Smooth muscle cell (in vitro differentiated cells): ENCODE data around the gene CD44. TPM values are rescaled to one million over a fixed set of nuclear protein-coding genes. Genes with fewer than 3 reads are reported as not detected.

Experiments
- DNase-seq: peaks from one replicate; lab custom pipeline; 2025; ENCODE audit not compliant: unreplicated experiment; lab: John Stamatoyannopoulos, UW
- H2AFZ ChIP-seq: fragments of 200-600 bp; sonication (generic); 2 replicates; pipeline ENCODE4 v1.6.0; 2016; ENCODE audit warnings: antibody characterized with exemption, low read depth, mild to moderate bottlenecking
- H3F3A ChIP-seq: fragments of 200-600 bp; sonication (generic); 2 replicates; pipeline ENCODE4 v1.6.0; 2017; ENCODE audit warnings: antibody characterized with exemption, low read depth
- H3K27ac ChIP-seq: fragments of 200-600 bp; sonication (generic); 2 replicates; pipeline ENCODE4 v1.5.1; 2016; ENCODE audit warnings: low read depth, mild to moderate bottlenecking
- H3K27me3 ChIP-seq: fragments of 200-600 bp; sonication (generic); 2 replicates; pipeline ENCODE4 v1.6.1; 2016; ENCODE audit warnings: low read depth, mild to moderate bottlenecking
- H3K36me3 ChIP-seq: fragments of 200-600 bp; sonication (generic); 2 replicates; pipeline ENCODE4 v1.5.1; 2016; ENCODE audit warnings: low read depth
- H3K4me1 ChIP-seq: fragments of 200-600 bp; sonication (generic); 2 replicates; pipeline ENCODE4 v1.5.1; 2016; ENCODE audit warnings: low read depth
- H3K4me2 ChIP-seq: fragments of 200-600 bp; sonication (generic); 2 replicates; pipeline ENCODE4 v1.6.0; 2016; ENCODE audit warnings: mild to moderate bottlenecking
- H3K4me3 ChIP-seq: fragments of 200-600 bp; sonication (generic); 2 replicates; pipeline ENCODE4 v1.5.1; 2016; ENCODE audit warnings: mild to moderate bottlenecking
- H3K79me2 ChIP-seq: fragments of 200-600 bp; sonication (generic); 2 replicates; pipeline ENCODE4 v1.6.0; 2016; ENCODE audit warnings: low read depth, mild to moderate bottlenecking
- H3K9ac ChIP-seq: fragments of 200-600 bp; sonication (generic); 2 replicates; pipeline ENCODE4 v1.6.0; 2016; ENCODE audit warnings: low read depth
- H3K9me3 ChIP-seq: fragments of 200-600 bp; sonication (generic); replicated peaks from 2 replicates; pipeline ENCODE4 v1.5.1; 2016; ENCODE audit warnings: low read depth
- H4K20me1 ChIP-seq: fragments of 200-600 bp; sonication (generic); 2 replicates; pipeline ENCODE4 v1.6.0; 2016; ENCODE audit warnings: low read depth
- CTCF ChIP-seq: fragments of 200-600 bp; sonication (generic); IDR thresholded peaks from 2 replicates; pipeline ENCODE4 v1.5.1; 2017; ENCODE audit warnings: borderline replicate concordance, mild to moderate bottlenecking, antibody characterized with exemption; ENCODE audit not compliant: insufficient read depth, poor library complexity, severe bottlenecking
- WGBS: methylation state at CpG from one replicate; pipeline ENCODE4 v1.1.7; 2016; ENCODE audit warnings: low lambda C conversion rate; 5-methylcytosine and 5-hydroxymethylcytosine counted together
- polyA plus RNA-seq: library from polyadenylated mRNA; unstranded; fragments of >200 nt; fragmentation: Nextera tagmentation; extraction: Ambion mirVana; gene quantifications from 2 replicates; pipeline ENCODE4 v1.2.1, GENCODE V29; 2016
- total RNA-seq: library from RNA; depleted of rRNA; stranded (reverse); fragments of >200 nt; gene quantifications from 2 replicates; pipeline ENCODE4 v1.2.3, GENCODE V29; 2014

CD44 gene
- total and polyA plus RNA-seq, 2 experiments from 2014 or later = 116 to 248 TPM

DNA sequence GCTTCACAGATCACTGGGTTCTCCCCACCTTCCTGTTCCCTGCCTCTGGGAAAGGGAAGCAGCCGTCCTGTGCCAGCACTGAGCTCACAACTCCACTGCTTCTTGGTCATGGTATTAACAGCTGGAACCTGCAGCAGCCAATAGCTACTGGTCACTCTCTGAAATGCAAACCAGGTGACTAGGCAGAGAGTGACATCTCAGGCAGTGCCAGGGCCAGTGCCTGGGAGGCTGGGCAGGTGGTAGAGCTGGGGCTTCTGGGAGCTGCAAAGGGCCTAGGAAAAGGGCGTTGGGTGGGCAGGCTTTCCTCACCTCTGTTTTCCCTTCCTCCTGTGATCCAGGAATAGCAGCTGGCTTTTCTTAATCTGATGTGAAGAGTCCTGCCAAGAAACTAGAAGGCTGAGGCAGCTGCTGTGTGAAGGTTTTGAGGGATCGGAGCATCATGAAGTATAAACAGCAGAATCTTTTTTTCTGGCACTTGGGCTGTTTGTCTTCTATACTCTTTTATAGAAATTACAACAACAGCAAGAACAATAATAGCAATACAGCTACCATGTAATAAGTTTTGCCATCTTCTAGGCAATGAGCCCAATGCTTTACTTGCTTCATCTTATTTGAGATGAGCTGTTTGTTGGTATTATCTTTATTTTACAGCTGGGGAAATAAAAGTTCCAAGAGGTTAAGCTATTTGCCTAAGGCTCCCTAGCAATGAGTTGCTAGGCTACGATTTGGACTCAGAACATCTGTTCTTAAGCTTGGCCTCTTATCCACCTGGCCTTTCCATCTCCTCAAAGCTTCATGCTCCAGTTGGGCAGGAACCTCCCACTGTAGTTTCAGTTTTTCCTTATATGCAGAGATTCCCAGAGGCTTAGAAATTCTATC, 22.0 kb upstream of the CD44 start:
- no peak for TF ChIP-seq CTCF
- no peaks in the 10 kb centered on the region for H3K79me2 ChIP-seq
- no peak overlapping the region for H3K4me3 ChIP-seq
- H3K4me1 ChIP-seq = no peaks in the 10 kb centered on the region
- no peaks in the 10 kb centered on the region for H3K36me3 ChIP-seq
- H2AFZ ChIP-seq = no peak overlapping the region
- no peaks in the 10 kb centered on the region for H3F3A ChIP-seq
- 91% methylated on average over 4 of the region's 4 CpGs for WGBS
- no peak overlapping the region for H3K4me2 ChIP-seq
- no peak overlapping the region for H3K9ac ChIP-seq
- no peak for DNase-seq
- no peak overlapping the region for H3K27ac ChIP-seq
- H4K20me1 ChIP-seq = no peaks in the 10 kb centered on the region
- peaks cover 34% of the 10 kb centered on the region for H3K27me3 ChIP-seq
- no peaks in the 10 kb centered on the region for H3K9me3 ChIP-seq

DNA sequence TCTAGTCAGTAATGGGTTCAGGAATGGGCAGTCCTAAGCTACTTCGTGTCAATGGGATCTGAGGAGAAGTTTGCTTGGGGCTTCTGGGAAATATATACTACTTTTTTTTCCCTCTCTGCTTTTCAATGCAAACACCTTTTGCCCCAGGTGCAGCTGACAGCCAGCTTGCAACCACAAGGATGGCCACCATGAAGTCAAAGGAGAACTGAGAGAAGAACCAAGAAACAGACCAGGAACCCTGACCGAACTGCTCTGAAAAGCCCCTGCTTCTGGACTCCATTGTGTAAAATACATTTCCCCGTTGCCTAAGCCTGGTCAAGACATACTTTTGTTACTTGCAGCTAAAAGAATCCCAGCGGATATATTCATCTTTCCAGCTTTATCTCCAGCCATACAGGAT, 20.1 kb upstream of the CD44 start:
- no peaks in the 10 kb centered on the region for H3K9me3 ChIP-seq
- no peak overlapping the region for H2AFZ ChIP-seq
- peaks cover 45% of the 10 kb centered on the region for H3K27me3 ChIP-seq
- H3K9ac ChIP-seq = no peak overlapping the region
- WGBS = 89% methylated on average over 4 of the region's 4 CpGs
- H3K4me2 ChIP-seq = no peak overlapping the region
- no peaks in the 10 kb centered on the region for H4K20me1 ChIP-seq
- no peaks in the 10 kb centered on the region for H3F3A ChIP-seq
- H3K27ac ChIP-seq = no peak overlapping the region
- no peak for TF ChIP-seq CTCF
- no peaks in the 10 kb centered on the region for H3K36me3 ChIP-seq
- H3K4me3 ChIP-seq = no peak overlapping the region
- no peaks in the 10 kb centered on the region for H3K79me2 ChIP-seq
- H3K4me1 ChIP-seq = no peaks in the 10 kb centered on the region
- no peak for DNase-seq

GRCh38 chr11:35121326-35121865, 17.6 kb upstream of the CD44 start:
- H3K4me3 ChIP-seq = no peak overlapping the region
- H3K9ac ChIP-seq = no peak overlapping the region
- 92% methylated on average over 2 of the region's 2 CpGs for WGBS
- no peaks in the 10 kb centered on the region for H3K36me3 ChIP-seq
- TF ChIP-seq CTCF = no peak
- no peaks in the 10 kb centered on the region for H3K79me2 ChIP-seq
- no peak overlapping the region for H3K27ac ChIP-seq
- H3F3A ChIP-seq = no peaks in the 10 kb centered on the region
- H2AFZ ChIP-seq = no peak overlapping the region
- no peaks in the 10 kb centered on the region for H3K9me3 ChIP-seq
- no peak overlapping the region for H3K4me2 ChIP-seq
- H3K27me3 ChIP-seq = peaks cover 45% of the 10 kb centered on the region
- H3K4me1 ChIP-seq = no peaks in the 10 kb centered on the region
- no peaks in the 10 kb centered on the region for H4K20me1 ChIP-seq
- DNase-seq = no peak
